Measurements from ENCODE around the gene GJD2. TPM values are rescaled to one million over a fixed set of nuclear protein-coding genes. Genes with fewer than 3 reads are reported as not detected.

The GJD2 gene
- total RNA-seq, 4 donors from 2014 or later = not detected

- H3K36me3 ChIP-seq = no peaks in the 10 kb centered on the region
- peaks cover 9 to 70% (median 11%) of the 10 kb centered on the region in 4 donors for H3K27me3 ChIP-seq
- H3K4me3 ChIP-seq = no peak overlapping the region
- no peak for TF ChIP-seq POLR2A (IDR thresholded peaks at IDR 0.05)
- TF ChIP-seq CTCF (IDR thresholded peaks at IDR 0.05) = no peak
- no peaks in the 10 kb centered on the region for H3K9me3 ChIP-seq
- whole genome bisulfite sequencing, 2 donors = 28 to 29% methylated on average over 7 to 11 of the region's 11 CpGs
- peaks cover 0 to 13% (median 10%) of the 10 kb centered on the region in 3 donors for H3K4me1 ChIP-seq
- no peak for DNase-seq
- no peak overlapping the region for H3K27ac ChIP-seq
- intact Hi-C loops (cut with DNase I) = no loop called here
Observed at GRCh38 chr15:34753236-34753894, 1.4 kb downstream of the GJD2 start.

GRCh38 chr15:34749691-34750090 lies 5.1 kb downstream of the GJD2 start:
- H3K9me3 ChIP-seq = no peaks in the 10 kb centered on the region
- no peak for TF ChIP-seq CTCF (IDR thresholded peaks at IDR 0.05)
- TF ChIP-seq POLR2A (IDR thresholded peaks at IDR 0.05) = no peak
- H3K4me3 ChIP-seq = no peak overlapping the region
- DNase-seq = no peak
- WGBS, 2 donors = 72 to 73% methylated on average over 4 of the region's 4 CpGs
- H3K36me3 ChIP-seq = no peaks in the 10 kb centered on the region
- intact Hi-C loops (cut with DNase I) = no loop called here
- H3K27me3 ChIP-seq = peaks cover 6 to 34% (median 9%) of the 10 kb centered on the region in 4 donors
- no peak overlapping the region for H3K27ac ChIP-seq
- H3K4me1 ChIP-seq = peaks cover 0 to 6% (median 6%) of the 10 kb centered on the region in 3 donors

- no peak for DNase-seq
- H3K4me3 ChIP-seq = no peak overlapping the region
- no peak overlapping the region for H3K27ac ChIP-seq
- H3K27me3 ChIP-seq = peaks cover 0 to 24% (median 0%) of the 10 kb centered on the region in 4 donors
- 84 to 95% methylated on average over 2 of the region's 2 CpGs for WGBS, 2 donors
- intact Hi-C loops (cut with DNase I) = no loop called here
- H3K9me3 ChIP-seq = no peaks in the 10 kb centered on the region
- no peak for TF ChIP-seq POLR2A (IDR thresholded peaks at IDR 0.05)
- TF ChIP-seq CTCF (IDR thresholded peaks at IDR 0.05) = no peak
- no peaks in the 10 kb centered on the region for H3K36me3 ChIP-seq
- no peaks in the 10 kb centered on the region for H3K4me1 ChIP-seq
Observed at GRCh38 chr15:34739346-34739745, 15.5 kb downstream of the GJD2 start.

- Histone ChIP-seq H3K27me3 (peaks cover 0 to 24% (median 0%) of the 10 kb centered on the region in 4 donors), H3K4me3 (no peak overlapping the region), H3K36me3 (no peaks in the 10 kb centered on the region), H3K4me1 (no peaks in the 10 kb centered on the region), H3K27ac (no peak overlapping the region), H3K9me3 (no peaks in the 10 kb centered on the region)
- intact Hi-C loops (cut with DNase I) = no loop called here
- TF ChIP-seq POLR2A (IDR thresholded peaks at IDR 0.05) (no peak), CTCF (IDR thresholded peaks at IDR 0.05) (no peak)
- DNase-seq = no peak
- 85 to 88% methylated on average over 2 of the region's 2 CpGs for WGBS, 2 donors
Observed at GRCh38 chr15:34738002-34738401, 16.8 kb downstream of the GJD2 start.

GRCh38 chr15:34737477-34737876 lies 17.3 kb downstream of the GJD2 start:
- WGBS, 2 donors = 20 to 50% methylated on average over 1 to 2 of the region's 3 CpGs
- intact Hi-C loops (cut with DNase I) = no loop called here
- no peak for DNase-seq
- Histone ChIP-seq H3K9me3 (no peaks in the 10 kb centered on the region), H3K4me3 (no peak overlapping the region), H3K4me1 (no peaks in the 10 kb centered on the region), H3K36me3 (no peaks in the 10 kb centered on the region), H3K27me3 (peaks cover 0 to 24% (median 0%) of the 10 kb centered on the region in 4 donors), H3K27ac (no peak overlapping the region)
- TF ChIP-seq POLR2A (IDR thresholded peaks at IDR 0.05) = no peak
- no peak for TF ChIP-seq CTCF (IDR thresholded peaks at IDR 0.05)
